HAP-1 (cell line): ENCODE measurements around the gene ERC2.

Experiments
- DNase-seq, 2 experiments: peaks; one replicate each; pipeline ENCODE4 v3.0.0-alpha.2; 2016 to 2020; ENCODE audit warnings: low spot score in 2 of 2
- H3K27me3 ChIP-seq: fragments of 250-450 bp; sonication (Bioruptor Pico); 2 replicates; pipeline ENCODE4 v1.5.1; 2020; ENCODE audit warnings: low read depth, mild to moderate bottlenecking, moderate library complexity
- H3K36me3 ChIP-seq: fragments of 250-450 bp; sonication (Bioruptor Pico); replicated peaks from 2 replicates; pipeline ENCODE4 v1.5.1; 2020; ENCODE audit warnings: mild to moderate bottlenecking
- H3K4me1 ChIP-seq: fragments of 250-450 bp; sonication (Bioruptor Pico); 2 replicates; pipeline ENCODE4 v1.5.1; 2020; ENCODE audit warnings: mild to moderate bottlenecking
- H3K4me3 ChIP-seq: fragments of 250-450 bp; sonication (Bioruptor Pico); 2 replicates; pipeline ENCODE4 v1.5.1; 2020; ENCODE audit warnings: mild to moderate bottlenecking, moderate library complexity
- H3K9me3 ChIP-seq: fragments of 250-450 bp; sonication (Bioruptor Pico); 2 replicates; pipeline ENCODE4 v1.5.1; 2020; ENCODE audit warnings: mild to moderate bottlenecking, moderate library complexity
- in situ Hi-C: fragments of 300-500 bp; cut with MboI; formaldehyde crosslinking; loops from 3 replicates; pipeline ENCODE4 v1.14.3; 2020; ENCODE audit warnings: low sequenced_read_pairs, inconsistent platforms, mixed read lengths

The ERC2 gene

DNA sequence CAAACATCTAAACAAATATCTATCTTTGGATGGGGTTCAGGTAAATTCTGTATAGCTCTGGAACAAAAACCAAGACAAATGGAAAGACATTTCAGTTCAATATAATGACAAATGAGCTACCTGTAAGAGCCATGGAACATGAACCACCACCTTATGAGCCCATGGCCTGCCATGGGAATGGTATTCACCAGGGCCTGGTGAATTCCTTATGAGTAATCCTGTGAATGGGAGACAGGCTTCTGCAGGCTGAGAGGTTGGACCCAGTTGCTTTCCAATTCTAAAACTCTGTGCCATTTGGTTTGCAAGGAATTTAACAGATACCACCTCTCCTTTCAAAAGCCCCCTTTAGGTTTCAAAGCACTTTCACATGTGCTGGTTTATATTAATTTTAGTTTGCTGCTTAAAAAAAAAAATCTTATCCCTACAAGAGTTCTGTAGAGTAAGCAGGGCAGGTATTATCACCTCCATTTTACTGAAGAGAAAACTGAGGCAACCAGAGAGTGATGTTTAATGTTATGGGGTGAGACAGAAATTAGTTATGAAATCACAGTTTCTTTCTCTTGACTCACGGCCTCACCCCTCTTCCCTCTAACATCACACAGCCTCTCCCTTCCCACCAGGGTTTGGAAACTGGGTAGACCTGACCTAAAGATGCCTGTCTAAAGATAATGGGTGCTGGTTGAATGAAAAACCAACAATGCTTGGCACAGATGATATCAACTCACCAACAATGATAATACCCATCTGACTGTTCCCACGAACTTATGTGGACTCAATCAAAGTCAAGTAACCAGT lies 583.6 kb downstream of the ERC2 start:
- no peaks in the 10 kb centered on the region for H3K36me3 ChIP-seq
- no peaks in the 10 kb centered on the region for H3K9me3 ChIP-seq
- in situ Hi-C loops, result no loop called here
- no peak overlapping the region for H3K4me3 ChIP-seq
- no peak for DNase-seq
- H3K4me1 ChIP-seq, result peaks cover 38% of the 10 kb centered on the region
- no peaks in the 10 kb centered on the region for H3K27me3 ChIP-seq

DNA sequence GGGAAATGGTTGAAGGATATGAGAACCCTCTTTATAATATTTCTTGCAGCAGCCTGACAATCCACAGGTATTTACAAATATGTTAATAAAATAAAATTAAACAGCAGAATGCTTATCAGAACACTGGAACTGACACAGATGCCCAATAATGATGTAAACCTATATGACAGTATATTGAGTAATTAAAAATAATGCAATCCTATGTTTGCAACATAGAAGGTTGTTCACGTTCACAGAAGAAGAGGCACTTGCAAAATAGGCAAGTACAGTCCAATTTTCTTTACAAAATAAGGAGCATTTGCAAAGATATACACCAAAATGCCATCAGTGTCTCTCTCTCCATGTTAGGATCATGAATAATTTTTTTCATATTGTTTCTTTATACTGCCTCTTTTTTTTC lies 584.2 kb downstream of the ERC2 start:
- no peaks in the 10 kb centered on the region for H3K9me3 ChIP-seq
- in situ Hi-C loops, result no loop called here
- no peaks in the 10 kb centered on the region for H3K27me3 ChIP-seq
- H3K4me1 ChIP-seq, result peaks cover 35% of the 10 kb centered on the region
- DNase-seq, result no peak
- H3K36me3 ChIP-seq, result no peaks in the 10 kb centered on the region
- H3K4me3 ChIP-seq, result no peak overlapping the region

DNA sequence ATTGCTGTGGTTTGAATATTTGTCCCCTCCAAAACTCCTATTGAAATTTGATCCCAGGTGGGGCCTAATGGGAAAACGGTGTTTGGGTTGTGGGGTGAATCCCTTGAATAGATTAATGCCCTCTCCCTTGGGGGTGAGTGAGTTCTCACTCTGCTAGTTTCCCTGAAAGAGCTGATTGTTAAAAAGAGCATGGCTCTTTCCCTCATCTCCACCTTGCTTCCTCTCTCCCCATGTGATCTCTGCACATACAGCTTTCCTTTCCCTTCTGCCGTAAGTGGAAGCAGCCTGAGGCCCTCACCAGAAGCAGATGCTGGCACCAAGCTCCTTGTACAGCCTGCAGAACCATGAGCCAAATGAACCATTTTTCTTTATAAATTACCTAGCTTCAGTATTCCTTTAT lies 586.3 kb downstream of the ERC2 start:
- Histone ChIP-seq H3K9me3 (no peaks in the 10 kb centered on the region), H3K27me3 (no peaks in the 10 kb centered on the region), H3K4me1 (peaks cover 17% of the 10 kb centered on the region), H3K36me3 (no peaks in the 10 kb centered on the region), H3K4me3 (no peak overlapping the region)
- DNase-seq, result no peak
- in situ Hi-C loops, result no loop called here

DNA sequence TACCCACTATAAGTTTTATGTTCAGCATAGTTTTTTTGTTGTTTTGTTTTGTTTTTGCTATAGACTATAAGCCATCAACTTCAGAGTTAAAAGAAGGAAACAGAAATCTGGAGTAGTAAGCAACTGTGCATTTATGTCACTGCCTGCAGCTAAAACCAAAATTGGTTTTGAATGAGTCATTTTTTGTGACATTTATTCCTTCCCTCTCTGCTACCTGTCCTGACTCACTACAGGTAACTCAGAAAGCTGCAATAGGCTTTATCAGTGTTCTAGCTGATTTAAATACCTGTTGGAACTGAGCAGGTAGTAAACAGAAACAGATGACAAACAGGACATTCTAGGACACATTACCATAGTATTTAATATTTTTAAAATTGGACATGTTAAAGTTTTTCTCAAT lies 587.9 kb downstream of the ERC2 start:
- no peaks in the 10 kb centered on the region for H3K9me3 ChIP-seq
- no peak overlapping the region for H3K4me3 ChIP-seq
- no peaks in the 10 kb centered on the region for H3K36me3 ChIP-seq
- in situ Hi-C loops, result no loop called here
- peaks cover 9% of the 10 kb centered on the region for H3K4me1 ChIP-seq
- H3K27me3 ChIP-seq, result no peaks in the 10 kb centered on the region
- no peak for DNase-seq

DNA sequence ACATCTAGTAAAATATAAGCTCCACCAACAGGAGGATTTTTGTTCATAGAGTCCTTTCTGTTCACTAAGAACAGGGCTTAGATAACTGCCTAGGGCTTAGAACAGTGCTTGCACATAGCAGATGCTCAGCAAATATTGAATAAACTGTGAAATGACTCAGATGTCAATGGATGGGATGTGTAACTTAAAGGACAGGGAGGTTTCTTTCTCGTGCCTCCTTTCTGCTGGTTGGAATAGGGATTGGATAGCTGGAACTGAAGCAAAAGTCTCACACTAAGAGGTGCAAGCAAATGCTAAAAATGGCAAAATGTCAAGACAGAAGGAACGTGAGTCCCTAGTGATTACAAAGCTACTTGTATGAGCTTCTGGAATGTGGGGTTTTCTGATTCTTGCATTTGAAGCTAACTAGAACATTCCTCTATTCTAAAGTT lies 588.4 kb downstream of the ERC2 start:
- in situ Hi-C loops, result no loop called here
- Histone ChIP-seq H3K4me1 (peaks cover 9% of the 10 kb centered on the region), H3K4me3 (no peak overlapping the region), H3K9me3 (no peaks in the 10 kb centered on the region), H3K27me3 (no peaks in the 10 kb centered on the region), H3K36me3 (no peaks in the 10 kb centered on the region)
- no peak for DNase-seq

DNA sequence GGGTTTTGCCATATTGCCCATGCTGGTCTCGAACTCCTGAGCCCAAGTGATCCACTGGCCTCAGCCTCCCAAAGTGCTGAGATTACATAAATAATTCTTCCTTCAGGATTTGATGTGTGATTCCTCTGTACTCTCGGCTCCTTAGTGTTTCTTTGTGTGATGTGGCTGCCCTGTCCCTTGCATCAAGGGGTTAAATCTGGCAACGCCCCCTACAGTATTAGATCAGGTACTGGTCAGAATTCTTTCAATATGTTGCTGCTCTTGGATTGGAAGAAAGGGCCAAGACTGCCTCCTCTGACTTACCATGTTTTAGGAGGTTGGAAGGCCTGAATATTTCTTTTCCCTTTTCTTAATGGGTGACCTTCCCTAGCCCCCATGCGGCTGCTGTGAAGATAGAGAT lies 590.6 kb downstream of the ERC2 start:
- in situ Hi-C loops, result no loop called here
- no peak overlapping the region for H3K4me3 ChIP-seq
- DNase-seq, result no peak
- H3K27me3 ChIP-seq, result no peaks in the 10 kb centered on the region
- H3K36me3 ChIP-seq, result no peaks in the 10 kb centered on the region
- peaks cover 9% of the 10 kb centered on the region for H3K4me1 ChIP-seq
- H3K9me3 ChIP-seq, result no peaks in the 10 kb centered on the region

DNA sequence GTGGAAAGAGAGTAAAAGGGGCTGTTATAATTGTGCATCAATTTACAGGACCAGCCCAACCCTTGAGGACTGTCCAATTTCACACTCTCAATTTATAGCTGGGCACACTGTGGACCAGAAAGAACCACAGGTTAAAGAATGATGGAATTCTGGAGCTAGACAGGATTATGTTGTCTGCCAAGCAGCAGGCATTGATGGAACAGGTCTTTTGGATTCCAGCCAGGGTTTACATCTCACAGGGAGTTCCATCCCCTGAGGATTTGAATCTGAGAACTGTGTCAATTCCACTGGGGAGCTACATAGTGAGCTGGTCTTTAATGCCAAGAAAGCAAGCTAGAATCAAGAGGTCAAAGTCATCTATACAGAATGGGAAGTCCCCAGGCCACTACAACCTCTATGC lies 591.7 kb downstream of the ERC2 start:
- Histone ChIP-seq H3K27me3 (no peaks in the 10 kb centered on the region), H3K36me3 (no peaks in the 10 kb centered on the region), H3K9me3 (no peaks in the 10 kb centered on the region), H3K4me1 (peaks cover 9% of the 10 kb centered on the region), H3K4me3 (no peak overlapping the region)
- in situ Hi-C loops, result no loop called here
- no peak for DNase-seq

DNA sequence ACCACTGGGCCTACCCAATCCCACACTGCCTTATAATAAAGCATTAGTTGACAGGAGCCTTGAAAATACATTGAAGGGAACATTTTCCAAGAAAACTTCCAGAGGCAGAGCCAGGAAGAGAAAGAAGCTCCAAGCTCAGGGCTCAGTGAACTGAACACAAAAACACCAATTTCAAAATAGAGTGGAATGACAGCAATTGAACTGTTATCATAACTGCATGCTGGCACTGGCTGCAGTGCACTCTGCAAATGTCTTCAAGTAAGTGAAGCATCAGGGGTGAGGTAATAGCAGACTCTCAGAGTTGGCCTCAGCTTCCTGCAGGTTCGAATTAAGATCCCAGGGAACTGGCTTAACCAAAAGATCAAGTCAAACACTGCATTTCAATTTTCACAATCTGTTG lies 593.2 kb downstream of the ERC2 start:
- in situ Hi-C loops, result no loop called here
- no peak for DNase-seq

DNA sequence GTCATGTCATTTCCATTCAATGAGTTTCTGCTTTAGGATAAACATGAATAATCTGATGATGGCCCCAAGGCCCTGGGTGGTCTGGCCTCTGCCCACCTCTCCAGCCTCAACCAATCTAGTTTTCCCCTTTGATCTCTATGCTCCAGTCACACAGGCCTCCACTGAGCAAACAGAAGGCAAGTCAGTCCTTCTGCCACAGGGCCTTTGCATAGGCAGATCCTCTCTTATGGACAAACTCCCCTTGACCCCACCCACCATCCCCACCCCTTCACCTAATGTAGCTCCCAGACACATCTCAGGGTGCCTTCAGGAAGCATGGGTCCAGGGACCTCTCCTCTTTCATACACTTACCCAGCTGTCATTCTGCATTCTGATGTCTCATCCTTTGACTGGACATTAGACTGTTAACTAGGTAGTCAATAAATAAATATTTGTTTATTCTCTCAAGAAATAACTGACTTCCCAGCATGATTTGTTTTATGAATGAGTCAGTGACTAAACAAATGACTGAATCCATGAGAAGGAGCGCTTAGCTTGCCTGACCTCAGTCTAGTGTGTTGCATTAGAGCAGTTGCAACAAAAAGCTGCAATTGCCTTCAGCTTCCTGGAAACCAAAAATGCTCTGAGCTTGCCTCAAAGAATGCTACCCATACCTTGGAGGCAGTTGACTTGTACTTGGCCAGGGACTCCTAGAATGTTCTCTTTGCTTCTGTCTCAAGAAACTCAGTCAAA lies 594.6 kb downstream of the ERC2 start:
- no peaks in the 10 kb centered on the region for H3K27me3 ChIP-seq
- H3K4me1 ChIP-seq, result no peaks in the 10 kb centered on the region
- no peak overlapping the region for H3K4me3 ChIP-seq
- in situ Hi-C loops, result no loop called here
- H3K36me3 ChIP-seq, result no peaks in the 10 kb centered on the region
- no peaks in the 10 kb centered on the region for H3K9me3 ChIP-seq
- DNase-seq, result no peak

More for the DNA sequence above, 593.2 kb downstream of the ERC2 start:
- no peak overlapping the region for H3K4me3 ChIP-seq
- H3K9me3 ChIP-seq, result no peaks in the 10 kb centered on the region
- no peaks in the 10 kb centered on the region; the same call in none of the 2 replicates for H3K4me1 ChIP-seq
- no peaks in the 10 kb centered on the region for H3K36me3 ChIP-seq
- H3K27me3 ChIP-seq, result no peaks in the 10 kb centered on the region

DNA sequence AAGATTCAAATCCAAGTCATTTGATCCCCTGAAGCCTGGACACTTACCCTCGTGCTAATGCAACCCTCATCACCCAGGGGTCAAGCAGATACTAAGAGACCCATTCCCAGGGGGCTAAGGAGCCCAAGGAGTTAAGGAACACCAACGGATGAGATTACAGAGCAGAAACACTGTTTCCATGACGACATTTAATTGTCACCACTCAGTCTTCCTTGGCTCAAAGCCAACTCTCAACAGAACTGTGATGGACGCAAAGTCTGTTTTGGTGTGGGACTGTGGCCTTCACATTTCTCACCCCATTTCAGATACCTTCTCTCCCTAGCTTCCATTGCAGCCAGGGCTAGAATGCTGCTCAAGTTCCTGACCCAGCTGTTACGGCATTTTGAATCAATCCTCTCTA lies 597.7 kb downstream of the ERC2 start:
- H3K4me3 ChIP-seq, result no peak overlapping the region
- H3K27me3 ChIP-seq, result no peaks in the 10 kb centered on the region
- in situ Hi-C loops, result no loop called here
- peaks cover 5% of the 10 kb centered on the region; the same call in 1 of the 2 replicates for H3K4me1 ChIP-seq
- no peak for DNase-seq
- H3K9me3 ChIP-seq, result no peaks in the 10 kb centered on the region
- H3K36me3 ChIP-seq, result no peaks in the 10 kb centered on the region

DNA sequence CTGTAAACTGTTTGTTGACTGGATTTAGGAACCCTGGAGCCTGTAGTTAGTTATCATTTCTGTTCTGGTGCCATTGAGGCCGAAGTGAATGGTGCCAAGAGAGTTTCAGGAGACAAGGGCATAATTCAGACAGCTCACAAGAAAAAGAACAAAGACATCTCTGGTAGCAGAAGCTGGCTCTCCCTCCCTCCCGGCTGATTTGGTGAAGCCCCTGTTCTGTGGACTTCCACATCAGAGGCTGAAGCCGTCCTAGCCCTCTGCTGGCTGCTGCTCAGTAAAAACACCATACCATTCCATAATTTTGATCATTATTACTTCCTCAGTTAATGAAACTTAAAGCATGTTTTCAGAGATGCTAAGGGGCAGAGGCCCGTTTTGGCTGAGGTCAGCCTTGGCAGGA lies 599.9 kb downstream of the ERC2 start:
- no peaks in the 10 kb centered on the region for H3K36me3 ChIP-seq
- DNase-seq, result no peak
- in situ Hi-C loops, result no loop called here
- H3K4me3 ChIP-seq, result no peak overlapping the region
- H3K9me3 ChIP-seq, result no peaks in the 10 kb centered on the region
- peaks cover 5% of the 10 kb centered on the region; the same call in 1 of the 2 replicates for H3K4me1 ChIP-seq
- H3K27me3 ChIP-seq, result no peaks in the 10 kb centered on the region

DNA sequence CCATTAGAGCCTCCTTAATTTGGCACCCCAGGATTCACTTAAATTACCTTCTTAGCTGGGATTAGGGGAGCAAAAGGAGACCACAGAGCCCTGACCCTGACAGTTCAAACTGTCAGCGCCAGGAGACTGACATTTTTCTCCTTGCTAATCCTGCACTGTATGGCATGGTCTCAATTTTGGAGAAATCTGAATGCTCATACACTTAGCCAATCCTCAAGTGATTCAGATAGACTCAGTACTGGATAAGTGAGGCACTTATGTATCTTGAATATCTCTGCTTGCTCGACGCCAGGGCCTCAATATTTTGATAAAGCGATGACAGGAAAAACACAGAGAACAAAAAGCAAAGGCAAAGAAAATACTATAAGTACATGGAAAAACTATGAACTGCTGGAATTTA lies 605.2 kb downstream of the ERC2 start:
- Histone ChIP-seq H3K9me3 (no peaks in the 10 kb centered on the region), H3K36me3 (no peaks in the 10 kb centered on the region), H3K4me3 (no peak overlapping the region), H3K4me1 (peaks cover 31% of the 10 kb centered on the region), H3K27me3 (no peaks in the 10 kb centered on the region)
- in situ Hi-C loops, result no loop called here
- DNase-seq, result no peak

DNA sequence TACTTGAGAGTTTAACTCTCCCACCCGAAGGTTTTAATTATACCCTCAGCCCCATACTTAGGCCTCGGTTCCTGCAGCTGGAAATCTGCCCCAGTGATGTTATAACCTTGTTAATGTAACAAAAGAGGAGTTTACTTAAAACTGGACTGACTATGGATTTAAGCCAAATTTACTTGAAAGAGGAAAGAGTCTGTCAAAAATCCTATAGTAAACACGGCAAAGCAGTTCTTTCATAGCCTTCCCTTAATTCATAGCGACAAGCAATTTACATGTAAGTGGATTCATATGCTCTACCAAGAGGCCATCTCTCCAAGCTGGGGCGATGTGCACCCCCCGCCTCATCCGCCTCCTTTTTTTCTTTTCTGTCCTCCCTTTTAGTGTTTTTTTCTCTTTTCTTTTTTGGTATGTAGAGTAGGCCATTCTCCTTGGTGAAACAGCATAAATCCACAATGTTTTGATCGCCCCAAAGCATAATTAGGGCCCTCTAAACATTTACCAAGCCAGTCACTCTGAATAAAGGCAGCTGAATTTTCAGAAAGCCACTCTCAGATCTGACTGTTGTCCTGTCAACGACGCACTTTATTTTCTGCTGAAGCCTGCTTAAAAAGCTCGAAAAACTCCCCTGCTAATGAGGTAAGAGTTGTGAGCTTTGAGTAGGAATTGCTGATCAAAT lies 608.1 kb downstream of the ERC2 start:
- in situ Hi-C loops, result no loop called here
- Histone ChIP-seq H3K27me3 (no peaks in the 10 kb centered on the region), H3K36me3 (no peaks in the 10 kb centered on the region), H3K9me3 (no peaks in the 10 kb centered on the region), H3K4me1 (peaks cover 26% of the 10 kb centered on the region), H3K4me3 (no peak overlapping the region)
- peak; percentile 74 to 94 for DNase-seq

DNA sequence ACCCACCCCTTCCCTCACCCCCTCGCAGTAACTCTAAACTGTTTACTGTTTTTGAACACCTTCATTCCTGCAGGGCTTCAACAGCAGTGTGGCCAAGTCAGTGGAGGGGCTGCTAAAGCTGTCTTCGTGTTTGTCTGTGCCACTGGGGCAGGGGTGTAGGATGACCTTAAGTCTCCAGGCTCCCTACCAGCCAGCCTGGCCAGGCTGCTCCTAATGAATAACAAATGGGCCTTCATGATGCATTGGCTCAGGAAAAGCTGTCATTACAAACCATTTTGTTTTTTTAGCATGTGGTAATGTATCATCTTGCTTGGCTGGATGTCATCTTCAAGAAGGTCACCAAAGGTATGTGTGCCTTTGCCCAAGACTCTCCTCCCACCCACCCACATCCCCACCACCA lies 609.0 kb downstream of the ERC2 start:
- DNase-seq, result no peak
- Histone ChIP-seq H3K36me3 (no peaks in the 10 kb centered on the region), H3K4me3 (no peak overlapping the region), H3K27me3 (no peaks in the 10 kb centered on the region), H3K9me3 (no peaks in the 10 kb centered on the region), H3K4me1 (peaks cover 26% of the 10 kb centered on the region)
- in situ Hi-C loops, result no loop called here
